Kidney capillary endothelial cell (primary cell): ENCODE data around the gene MEIOSIN.

ENCODE experiments used
- DNase-seq: peaks from one replicate; pipeline ENCODE4 v3.0.0-alpha.2; 2018; ENCODE audit warnings: low spot score

MEIOSIN gene

GRCh38 chr19:45764945-45765701 is 31.9 kb downstream of the MEIOSIN start:
- no peak for DNase-seq

- DNase-seq = no peak
Measured at GRCh38 chr19:45765702-45766295, 32.6 kb downstream of the MEIOSIN start.

- no peak for DNase-seq
Measured at GRCh38 chr19:45766296-45766868, 33.1 kb downstream of the MEIOSIN start.

- DNase-seq = peak; percentile 42
Measured at GRCh38 chr19:45766869-45767346, 33.7 kb downstream of the MEIOSIN start.

- DNase-seq = peak; percentile 30
Measured at GRCh38 chr19:45767410-45767880, 34.2 kb downstream of the MEIOSIN start.

GRCh38 chr19:45767881-45768654 is 34.8 kb downstream of the MEIOSIN start:
- peak; percentile 38 for DNase-seq

- peak; percentile 29 for DNase-seq
Measured at GRCh38 chr19:45768655-45768983, 35.4 kb downstream of the MEIOSIN start.

GRCh38 chr19:45768984-45769782 is 35.9 kb downstream of the MEIOSIN start, which contains the start of gene SIX5:
TSS of gene SIX5 (minus strand) at chr19:45769252. CDS start at chr19:45768844, 408 bp downstream.
- DNase-seq = peak; percentile 98

GRCh38 chr19:45769821-45770191 is 36.6 kb downstream of the MEIOSIN start:
- no peak for DNase-seq

- DNase-seq = peak; percentile 95
Measured at GRCh38 chr19:45770192-45771101, 37.2 kb downstream of the MEIOSIN start.

- DNase-seq = no peak
Measured at GRCh38 chr19:45771311-45771933, 38.2 kb downstream of the MEIOSIN start.

GRCh38 chr19:45772130-45772840 is 39.0 kb downstream of the MEIOSIN start:
- DNase-seq = no peak

- DNase-seq = no peak
Measured at GRCh38 chr19:45772912-45773311, 39.7 kb downstream of the MEIOSIN start.

GRCh38 chr19:45773384-45773783 is 40.1 kb downstream of the MEIOSIN start:
- DNase-seq = no peak

GRCh38 chr19:45774765-45775164 is 41.5 kb downstream of the MEIOSIN start:
- DNase-seq = no peak

- DNase-seq = no peak
Measured at GRCh38 chr19:45777395-45777961, 44.2 kb downstream of the MEIOSIN start.

- no peak for DNase-seq
Measured at GRCh38 chr19:45778010-45778661, 44.9 kb downstream of the MEIOSIN start.
